HS-5 (cell line): Measurements from ENCODE around the gene CHSY1.
"Not testable (repeated sequence)": the region's sequence is repeated elsewhere in the genome, so short reads cannot be mapped to it uniquely, and the experiment has no call there.

Experiments
- DNase-seq: peaks from one replicate; pipeline ENCODE4 v3.0.0-alpha.2; 2012; ENCODE audit warnings: low read depth

Gene CHSY1

GRCh38 chr15:101244036-101244781, 7.6 kb downstream of the CHSY1 start:
- no peak for DNase-seq

GRCh38 chr15:101243420-101243819, 8.4 kb downstream of the CHSY1 start:
- DNase-seq = no peak

GRCh38 chr15:101242999-101243336, 8.9 kb downstream of the CHSY1 start:
- no peak for DNase-seq

- peak; percentile 60 for DNase-seq
Measured at GRCh38 chr15:101242160-101242998, 9.5 kb downstream of the CHSY1 start.

- no peak for DNase-seq
Measured at GRCh38 chr15:101240358-101240757, 11.5 kb downstream of the CHSY1 start.

- DNase-seq = no peak
Measured at GRCh38 chr15:101239724-101240136, 12.1 kb downstream of the CHSY1 start.

- no peak for DNase-seq
Measured at GRCh38 chr15:101237251-101237650, 14.6 kb downstream of the CHSY1 start.

- no peak for DNase-seq
Measured at GRCh38 chr15:101233651-101234280, 18.1 kb downstream of the CHSY1 start.

GRCh38 chr15:101232677-101233076, 19.2 kb downstream of the CHSY1 start:
- no peak for DNase-seq

GRCh38 chr15:101228313-101228712, 23.5 kb downstream of the CHSY1 start:
- no peak for DNase-seq

- DNase-seq = no peak
Measured at GRCh38 chr15:101225658-101226057, 26.2 kb downstream of the CHSY1 start.

GRCh38 chr15:101221902-101222301, 29.9 kb downstream of the CHSY1 start:
- no peak for DNase-seq

- no peak for DNase-seq
Measured at GRCh38 chr15:101220060-101220459, 31.8 kb downstream of the CHSY1 start.

GRCh38 chr15:101219441-101219840, 32.4 kb downstream of the CHSY1 start:
- DNase-seq = no peak

- DNase-seq = no peak
Measured at GRCh38 chr15:101217446-101217845, 34.4 kb downstream of the CHSY1 start.

GRCh38 chr15:101216100-101216499, 35.7 kb downstream of the CHSY1 start:
- DNase-seq = no peak

GRCh38 chr15:101215681-101216080, 36.2 kb downstream of the CHSY1 start:
- no peak for DNase-seq

- DNase-seq = not testable (repeated sequence)
Measured at GRCh38 chr15:101214435-101215097, 37.3 kb downstream of the CHSY1 start.

- no peak for DNase-seq
Measured at GRCh38 chr15:101213570-101213969, 38.3 kb downstream of the CHSY1 start.

GRCh38 chr15:101213147-101213546, 38.7 kb downstream of the CHSY1 start:
- no peak for DNase-seq

GRCh38 chr15:101211897-101212296, 40.0 kb downstream of the CHSY1 start:
- DNase-seq = no peak

GRCh38 chr15:101210466-101210865, 41.4 kb downstream of the CHSY1 start:
- no peak for DNase-seq
